ENCODE results near the gene ITGA5.

Gene ITGA5

GRCh38 chr12:54430471-54431069 is 11.5 kb upstream of the ITGA5 start:
- DNase-seq (ENCODE audit: low read depth), result no peak

DNA sequence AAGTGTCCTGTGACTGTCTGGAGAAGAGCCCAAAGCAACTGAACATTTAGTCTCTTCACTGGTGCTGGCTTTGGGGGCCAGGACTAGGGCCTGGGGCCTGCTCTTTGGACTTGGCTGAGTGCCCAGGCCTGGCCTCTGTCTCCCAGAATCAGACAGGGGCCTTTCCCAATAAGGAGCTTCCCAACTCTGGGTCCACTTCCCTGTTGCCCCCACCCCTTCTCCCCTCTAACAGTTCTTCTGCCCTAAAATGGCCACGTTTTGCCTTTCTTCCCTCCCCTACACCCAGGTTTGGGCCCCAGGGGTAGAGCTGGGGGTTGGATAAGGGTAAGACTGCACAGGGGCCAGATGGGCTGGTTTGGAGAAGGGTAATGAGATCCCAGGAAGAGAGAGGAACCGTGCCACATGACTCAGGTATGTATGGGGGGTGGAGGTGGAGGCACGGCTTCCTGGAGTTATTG is 10.0 kb upstream of the ITGA5 start:
- no peak for DNase-seq (ENCODE audit: low read depth)

DNA sequence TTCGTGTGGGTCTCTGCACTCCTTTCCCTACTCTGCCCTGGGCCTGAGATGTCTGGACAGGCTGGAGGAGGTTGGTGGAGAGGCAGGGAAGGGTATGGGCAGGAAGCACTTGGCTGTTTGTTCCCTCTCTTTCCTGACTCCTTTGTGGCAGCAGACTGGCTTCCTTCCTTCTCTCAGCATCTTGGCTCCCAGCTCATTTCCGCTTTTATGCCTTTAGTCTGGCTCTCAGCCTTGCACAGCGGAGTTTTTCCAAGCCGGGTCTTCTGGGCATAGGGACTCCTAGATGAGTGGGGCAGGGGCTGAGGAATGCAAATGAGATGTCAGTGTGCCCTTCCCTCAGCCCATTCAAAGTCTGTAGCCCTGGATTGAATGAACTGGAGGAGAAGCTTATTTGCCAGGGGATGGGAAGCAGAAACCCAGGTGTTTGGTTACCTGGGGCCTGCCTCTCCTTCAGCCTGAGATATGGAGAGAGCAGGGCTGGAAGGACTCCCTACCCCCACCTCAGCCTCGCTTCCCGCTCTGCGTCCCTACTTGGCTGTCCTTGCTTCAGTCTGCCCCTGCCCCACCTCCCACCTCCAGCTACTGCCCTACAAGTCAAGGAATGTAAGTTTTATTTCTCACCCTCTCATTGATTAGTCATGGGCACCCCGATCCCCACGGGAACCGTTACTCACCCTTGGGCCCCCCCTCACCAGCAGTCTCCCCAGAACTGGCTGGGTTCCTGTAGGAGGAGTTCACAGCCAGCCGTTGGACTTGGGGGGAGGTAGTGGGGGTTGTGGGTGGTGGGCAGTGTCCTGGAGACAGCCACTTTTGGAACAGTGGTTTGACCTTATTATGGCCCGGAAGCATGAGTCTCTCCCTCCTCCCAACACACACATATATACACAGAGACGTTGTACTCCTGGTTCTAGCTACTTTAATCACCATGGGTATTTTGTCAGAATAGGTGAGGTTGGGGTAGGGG is 9.3 kb upstream of the ITGA5 start:
- DNase-seq (ENCODE audit: low read depth), result no peak

DNA sequence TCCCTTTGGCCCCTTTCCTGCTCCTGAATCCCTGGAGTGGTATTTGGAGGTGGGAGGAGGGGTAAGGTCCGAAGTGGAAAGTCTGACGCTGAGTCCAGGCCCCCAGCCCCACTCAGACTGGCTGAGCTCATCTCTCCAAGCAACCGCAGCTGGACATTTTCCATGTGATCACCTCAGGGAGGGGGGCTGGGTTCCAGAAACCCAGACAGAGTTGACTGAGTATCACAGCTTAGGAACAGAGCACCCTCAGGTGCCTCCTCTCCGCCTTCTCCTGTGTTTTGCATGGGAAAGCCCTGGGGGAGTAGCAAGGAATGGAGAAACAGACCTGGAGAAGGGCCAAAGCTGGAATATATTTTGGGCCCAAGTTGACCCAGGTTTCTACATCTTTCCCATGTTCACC is 8.0 kb upstream of the ITGA5 start:
- no peak for DNase-seq (ENCODE audit: low read depth)

GRCh38 chr12:54426690-54427089 is 7.6 kb upstream of the ITGA5 start:
- DNase-seq (ENCODE audit: low read depth), result no peak

GRCh38 chr12:54425702-54426101 is 6.6 kb upstream of the ITGA5 start:
- DNase-seq (ENCODE audit: low read depth), result no peak

DNA sequence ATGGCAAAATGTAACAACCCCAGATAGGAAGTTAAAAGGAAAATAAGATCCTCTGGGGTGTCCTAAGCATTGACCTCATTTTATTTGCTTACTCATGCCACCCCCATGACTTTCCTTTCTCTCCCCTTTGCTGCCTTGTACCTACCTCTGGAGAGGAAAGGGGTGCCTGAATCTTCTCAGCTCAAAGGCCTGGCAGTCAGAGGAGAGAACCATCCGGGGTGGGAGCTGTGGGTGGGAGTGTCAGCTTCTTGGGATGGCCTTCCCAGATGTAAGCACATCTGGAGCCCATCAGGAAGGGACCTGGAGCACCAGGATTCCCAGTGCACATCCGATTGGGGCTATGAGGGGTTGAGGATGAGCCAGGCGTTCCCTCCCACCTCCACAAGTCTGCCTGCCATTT is 5.2 kb upstream of the ITGA5 start:
- DNase-seq (ENCODE audit: low read depth), result no peak

- no peak for DNase-seq (ENCODE audit: low read depth)
Observed at GRCh38 chr12:54423816-54424150, 4.7 kb upstream of the ITGA5 start.

- no peak for DNase-seq (ENCODE audit: low read depth)
Observed at GRCh38 chr12:54421879-54422250, 2.8 kb upstream of the ITGA5 start.

GRCh38 chr12:54421175-54421878 is 2.3 kb upstream of the ITGA5 start:
- DNase-seq (ENCODE audit: low read depth), result no peak

- no peak for DNase-seq (ENCODE audit: low read depth)
Observed at GRCh38 chr12:54420766-54421144, 1.7 kb upstream of the ITGA5 start.

DNA sequence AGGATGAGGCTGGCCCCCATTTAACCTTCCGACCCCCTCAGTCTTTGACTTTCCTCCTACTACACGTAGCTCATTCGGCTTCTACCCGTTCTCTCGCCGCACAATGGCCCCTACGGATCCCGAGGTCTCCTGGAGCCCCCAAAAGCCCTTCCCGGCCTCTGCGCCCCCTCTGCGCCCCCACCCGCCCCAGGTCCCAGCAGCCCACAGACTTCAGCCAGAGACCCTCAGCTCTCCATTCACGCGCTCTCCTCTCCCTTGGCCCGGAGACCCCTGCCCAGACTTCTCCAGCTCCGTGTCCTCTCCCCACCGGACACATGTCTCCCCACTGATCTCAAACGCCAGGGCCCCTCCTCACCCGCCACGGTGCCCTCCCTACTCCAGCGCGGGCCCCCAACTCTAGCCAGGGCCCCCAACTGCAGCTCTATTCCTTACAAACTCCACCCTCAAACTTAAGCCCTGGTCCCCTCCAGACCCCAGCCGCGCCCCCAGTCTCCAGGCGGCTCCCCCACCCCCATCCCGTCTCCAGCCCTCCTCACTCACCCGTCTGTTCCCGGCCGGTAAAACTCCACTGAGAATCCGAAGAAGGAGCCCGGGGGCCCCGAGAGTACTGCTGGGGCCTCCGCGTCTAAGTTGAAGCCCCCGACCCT is 502 bp downstream of the ITGA5 start:
- no peak for DNase-seq (ENCODE audit: low read depth)

GRCh38 chr12:54417712-54418440 is 1.2 kb downstream of the ITGA5 start:
- no peak for DNase-seq (ENCODE audit: low read depth)

GRCh38 chr12:54416687-54417603 is 2.1 kb downstream of the ITGA5 start:
- no peak for DNase-seq (ENCODE audit: low read depth)

DNA sequence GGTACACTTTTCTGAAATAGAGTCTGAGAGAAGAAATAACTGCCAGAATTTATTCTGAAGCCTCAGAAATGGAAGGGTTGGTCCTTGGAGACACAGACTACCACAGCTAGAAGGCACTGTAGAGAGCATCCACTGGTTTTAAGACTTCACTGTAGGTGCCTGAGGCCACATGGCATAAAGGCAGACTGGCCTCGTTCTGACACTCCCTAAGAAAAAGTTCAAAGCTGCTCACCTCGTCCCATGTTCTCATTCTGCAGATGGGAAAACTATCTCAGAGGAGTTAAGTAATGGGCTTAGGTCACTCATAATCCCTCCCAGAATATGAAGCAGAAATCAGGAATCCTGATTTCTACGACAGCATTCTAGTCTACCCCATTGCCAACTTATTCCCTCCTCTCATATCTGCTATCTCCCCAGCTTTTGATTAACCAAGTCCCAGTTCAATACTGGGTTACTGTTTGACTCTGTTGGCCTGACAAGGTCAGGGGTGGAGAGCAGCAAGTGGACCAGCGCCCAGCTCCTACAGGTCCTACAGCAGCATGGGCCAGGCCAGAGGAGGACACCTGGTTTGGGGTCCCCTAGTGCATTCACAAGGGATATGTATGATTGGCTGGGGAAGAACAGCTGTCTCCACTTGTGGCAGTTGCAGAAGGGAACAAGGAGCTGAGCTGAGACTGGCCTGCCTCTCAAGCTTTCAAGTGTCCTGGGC is 3.7 kb downstream of the ITGA5 start:
- DNase-seq (ENCODE audit: low read depth), result no peak

GRCh38 chr12:54413284-54414190 is 5.5 kb downstream of the ITGA5 start:
- no peak for DNase-seq (ENCODE audit: low read depth)

- DNase-seq (ENCODE audit: low read depth), result no peak
Observed at GRCh38 chr12:54412786-54413185, 6.3 kb downstream of the ITGA5 start.

DNA sequence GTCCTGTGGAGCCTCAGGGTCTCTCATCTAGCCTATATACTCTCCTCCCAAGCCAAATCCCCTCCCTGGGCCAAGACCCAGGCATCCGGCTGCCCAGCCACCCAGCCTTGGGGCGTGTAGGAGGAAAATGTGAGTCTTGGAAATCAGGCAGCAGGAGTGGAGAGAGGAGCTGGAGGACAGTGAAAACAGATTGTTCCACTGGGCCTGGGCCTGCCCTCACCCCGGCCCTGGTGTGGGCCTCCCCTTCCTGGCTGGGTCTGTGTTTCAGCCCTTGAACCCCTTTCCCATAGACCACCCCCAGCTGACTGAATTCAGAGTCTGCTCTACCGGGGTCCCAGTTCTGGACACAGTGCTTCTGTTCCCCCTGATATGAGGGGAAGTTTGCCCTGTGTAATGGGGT is 6.7 kb downstream of the ITGA5 start:
- no peak for DNase-seq (ENCODE audit: low read depth)
